PC-9 (cell line): ENCODE data around the gene CD68. TPM values are rescaled to one million over a fixed set of nuclear protein-coding genes. Genes with fewer than 3 reads are reported as not detected.

Source experiments
- BruUV-seq: library from RNA; stranded (reverse); fragments of 400-500 nt; replicated peaks from 2 replicates; lab custom pipeline; 2021; lab: Mats Ljungman, UMichigan
- CTCF ChIA-PET: fragments of 300-600 bp; sonication (Branson Sonifier 250); formaldehyde crosslinking; loops from one replicate; lab custom pipeline; 2022; ENCODE audit warnings: antibody characterized with exemption; lab: Charles Lee
- POLR2A ChIA-PET: fragments of 300-600 bp; sonication (Branson Sonifier 250); formaldehyde crosslinking; loops from one replicate; lab custom pipeline; 2022; ENCODE audit warnings: antibody characterized with exemption; ENCODE audit not compliant: unreplicated experiment; lab: Charles Lee
- DNase-seq, 2 experiments: peaks; one replicate each; pipeline versions ENCODE4 v3.0.0 to v3.0.0-alpha.2; 2015 to 2022; ENCODE audit warnings: mixed read lengths in 1 of 2
- H2AFZ ChIP-seq: fragments of 200-600 bp; sonication (generic); 2 replicates; pipeline ENCODE4 v1.8.1; 2017; ENCODE audit warnings: antibody characterized with exemption
- H3F3A ChIP-seq: fragments of 200-600 bp; sonication (generic); 2 replicates; pipeline ENCODE4 v1.8.1; 2017; ENCODE audit warnings: antibody characterized with exemption, mild to moderate bottlenecking, low read depth; ENCODE audit not compliant: insufficient read depth
- H3K27ac ChIP-seq: fragments of 200-600 bp; sonication (generic); 2 replicates; pipeline ENCODE4 v1.6.1; 2016; ENCODE audit warnings: mixed run types
- H3K27me3 ChIP-seq: fragments of 200-600 bp; sonication (generic); 2 replicates; pipeline ENCODE4 v1.6.1; 2016; ENCODE audit warnings: low read depth, mixed run types; ENCODE audit not compliant: insufficient read depth
- H3K36me3 ChIP-seq: fragments of 200-600 bp; sonication (generic); 2 replicates; pipeline ENCODE4 v1.6.1; 2016; ENCODE audit warnings: low read depth, mixed run types
- H3K4me1 ChIP-seq: fragments of 200-600 bp; sonication (generic); replicated peaks from 2 replicates; pipeline ENCODE4 v1.6.1; 2016; ENCODE audit warnings: mixed run types; ENCODE audit not compliant: insufficient read depth
- H3K4me2 ChIP-seq: fragments of 200-600 bp; sonication (generic); 2 replicates; pipeline ENCODE4 v1.6.1; 2017; ENCODE audit warnings: mixed run types
- H3K4me3 ChIP-seq: fragments of 200-600 bp; sonication (generic); 2 replicates; pipeline ENCODE4 v1.6.1; 2016; ENCODE audit warnings: mixed run types
- H3K79me2 ChIP-seq: fragments of 200-600 bp; sonication (generic); 2 replicates; pipeline ENCODE4 v1.6.1; 2017; ENCODE audit warnings: low read depth, mixed run types
- H3K9me2 ChIP-seq: fragments of 200-600 bp; sonication (generic); 2 replicates; pipeline ENCODE4 v1.8.1; 2017; ENCODE audit warnings: mild to moderate bottlenecking; ENCODE audit not compliant: insufficient read depth
- H3K9me3 ChIP-seq: fragments of 200-600 bp; sonication (generic); 2 replicates; pipeline ENCODE4 v1.8.1; 2016; ENCODE audit warnings: low read depth; ENCODE audit not compliant: insufficient read depth
- H4K20me1 ChIP-seq: fragments of 200-600 bp; sonication (generic); 2 replicates; pipeline ENCODE4 v1.8.1; 2017; ENCODE audit not compliant: insufficient read depth
- CTCF ChIP-seq: fragments of 200-600 bp; sonication (generic); conservative IDR thresholded peaks from 2 replicates; pipeline ENCODE4 v1.6.1; 2017; ENCODE audit warnings: mixed run types, antibody characterized with exemption, mild to moderate bottlenecking, moderate library complexity
- EZH2 ChIP-seq: fragments of 200-600 bp; sonication (generic); IDR thresholded peaks from 2 replicates; pipeline ENCODE4 v1.8.0; 2017; ENCODE audit warnings: antibody characterized with exemption, low read depth
- intact Hi-C: fragments of 100-400 bp; cut with micrococcal nuclease; formaldehyde crosslinking; loops from one replicate; pipeline ENCODE4 v1.10.0; 2022; ENCODE audit not compliant: unreplicated experiment
- total RNA-seq: library from RNA; stranded (reverse); gene quantifications from 2 replicates; pipeline ENCODE4 v1.2.3, GENCODE V29; 2021

The CD68 gene
- total RNA-seq, 1 experiment from 2014 or later: 37.0 TPM

GRCh38 chr17:7560172-7561027 lies 19.0 kb upstream of the CD68 start:
- no peak for TF ChIP-seq CTCF
- no peak for TF ChIP-seq EZH2
- no peaks in the 10 kb centered on the region for H3K9me3 ChIP-seq
- BruUV-seq: no TSS peak
- H2AFZ ChIP-seq: no peak overlapping the region
- no peaks in the 10 kb centered on the region for H3K27me3 ChIP-seq
- POLR2A ChIA-PET: interaction anchor here (0.5 to 0.7 kb wide), 4 partner anchors 55 to 204 kb away, joined by 3 to 9 read pairs (median 4); no protein-coding TSS in a partner anchor
- no peak overlapping the region for H3K27ac ChIP-seq
- no peaks in the 10 kb centered on the region for H3K36me3 ChIP-seq
- no peaks in the 10 kb centered on the region for H3F3A ChIP-seq
- CTCF ChIA-PET: interaction anchor here (0.6 to 2.1 kb wide), 16 partner anchors 27 to 598 kb away, joined by 3 to 22 read pairs (median 4); partner anchors contain the start of genes TMEM95 and TP53
- DNase-seq: no peak
- peak overlapping the region; percentile 97 for H3K4me2 ChIP-seq
- H3K79me2 ChIP-seq: peaks cover 25% of the 10 kb centered on the region
- peaks cover 9% of the 10 kb centered on the region for H3K4me1 ChIP-seq
- no peaks in the 10 kb centered on the region for H4K20me1 ChIP-seq
- H3K4me3 ChIP-seq: peak overlapping the region; percentile 92; the same call in 1 of the 2 replicates
- no peaks in the 10 kb centered on the region for H3K9me2 ChIP-seq
- intact Hi-C loops: loop anchor here (1.0 kb wide), 5 partner anchors 29 to 280 kb away; no protein-coding TSS in a partner anchor

- CTCF ChIA-PET: interaction anchor here (0.6 to 2.1 kb wide), 17 partner anchors 26 to 598 kb away, joined by 3 to 22 read pairs (median 4); partner anchors contain the start of genes TMEM95 and TP53
- TSS peak; percentile 61 for BruUV-seq
- Histone ChIP-seq H3F3A (no peaks in the 10 kb centered on the region), H4K20me1 (no peaks in the 10 kb centered on the region), H3K36me3 (no peaks in the 10 kb centered on the region), H3K9me3 (no peaks in the 10 kb centered on the region), H3K79me2 (peaks cover 25% of the 10 kb centered on the region), H3K4me3 (peak overlapping the region; percentile 92), H2AFZ (peak overlapping the region; percentile 85), H3K27me3 (no peaks in the 10 kb centered on the region), H3K4me1 (peaks cover 9% of the 10 kb centered on the region), H3K9me2 (no peaks in the 10 kb centered on the region), H3K4me2 (peak overlapping the region; percentile 97), H3K27ac (peak overlapping the region; percentile 60)
- intact Hi-C loops: loop anchor here (1.0 kb wide), 5 partner anchors 28 to 281 kb away; no protein-coding TSS in a partner anchor
- TF ChIP-seq EZH2 (no peak), CTCF (peak; percentile 69)
- POLR2A ChIA-PET: interaction anchor here (0.5 to 0.7 kb wide), 5 partner anchors 54 to 232 kb away, joined by 3 to 9 read pairs (median 7); partner anchors contain the start of gene NEURL4
- DNase-seq: peak; percentile 62 to 93
Measured at GRCh38 chr17:7561028-7561575, 18.3 kb upstream of the CD68 start.

GRCh38 chr17:7561589-7562207 lies 17.7 kb upstream of the CD68 start, which contains the start of gene SENP3:
TSS of gene SENP3 (plus strand) at chr17:7561919. CDS start at chr17:7563077, 1,158 bp downstream.
- Histone ChIP-seq H2AFZ (peak within 1 kb of the TSS; percentile 85), H3K79me2 (peaks cover 25% of the 10 kb centered on the region), H3K4me2 (peak within 1 kb of the TSS; percentile 97), H4K20me1 (no peaks in the 10 kb centered on the region), H3K9me2 (no peaks in the 10 kb centered on the region), H3K27me3 (no peaks in the 10 kb centered on the region), H3K27ac (peak within 1 kb of the TSS; percentile 60), H3K4me1 (peaks cover 9% of the 10 kb centered on the region), H3K9me3 (no peaks in the 10 kb centered on the region), H3F3A (no peaks in the 10 kb centered on the region), H3K4me3 (peak within 1 kb of the TSS; percentile 92), H3K36me3 (no peaks in the 10 kb centered on the region)
- POLR2A ChIA-PET: interaction anchor here (0.5 to 0.7 kb wide), 2 partner anchors 53 to 232 kb away, joined by 7 to 9 read pairs; partner anchors contain the start of gene NEURL4
- CTCF ChIA-PET: interaction anchor here (0.6 to 2.1 kb wide), 4 partner anchors 47 to 125 kb away, joined by 3 to 22 read pairs (median 5); no protein-coding TSS in a partner anchor
- no peak for TF ChIP-seq EZH2
- TF ChIP-seq CTCF: no peak
- BruUV-seq: no TSS peak
- intact Hi-C loops: loop anchor here (1.0 kb wide), 5 partner anchors 28 to 281 kb away; no protein-coding TSS in a partner anchor
- DNase-seq: peak; percentile 61 to 91
